Measurements from ENCODE around the gene CBLN1.
"Not testable (repeated sequence)": the region's sequence is repeated elsewhere in the genome, so short reads cannot be mapped to it uniquely, and the experiment has no call there.

CBLN1 gene

GRCh38 chr16:49277386-49277742 lies 4.3 kb downstream of the CBLN1 start:
- no peak for DNase-seq

GRCh38 chr16:49276646-49277385 lies 4.8 kb downstream of the CBLN1 start:
- DNase-seq = no peak

GRCh38 chr16:49275870-49276269 lies 5.8 kb downstream of the CBLN1 start:
- DNase-seq = no peak

- DNase-seq = no peak
These were observed 6.4 kb downstream of the CBLN1 start for GRCh38 chr16:49275050-49275730.

- DNase-seq = no peak
These were observed 7.0 kb downstream of the CBLN1 start for GRCh38 chr16:49274591-49274990.

GRCh38 chr16:49273771-49274170 lies 7.9 kb downstream of the CBLN1 start:
- DNase-seq = no peak

- no peak for DNase-seq
These were observed 10.3 kb downstream of the CBLN1 start for GRCh38 chr16:49271363-49271762.

GRCh38 chr16:49269201-49269600 lies 12.4 kb downstream of the CBLN1 start:
- no peak for DNase-seq

- DNase-seq = no peak
These were observed 13.0 kb downstream of the CBLN1 start for GRCh38 chr16:49268667-49269066.

- DNase-seq = no peak
These were observed 19.1 kb downstream of the CBLN1 start for GRCh38 chr16:49262501-49262900.

GRCh38 chr16:49261930-49262329 lies 19.7 kb downstream of the CBLN1 start:
- no peak for DNase-seq

- DNase-seq = no peak
These were observed 20.6 kb downstream of the CBLN1 start for GRCh38 chr16:49260956-49261530.

GRCh38 chr16:49260253-49260652 lies 21.4 kb downstream of the CBLN1 start:
- DNase-seq = no peak

- DNase-seq = no peak
These were observed 22.3 kb downstream of the CBLN1 start for GRCh38 chr16:49259330-49259729.

- DNase-seq = no peak
These were observed 30.9 kb downstream of the CBLN1 start for GRCh38 chr16:49250689-49251088.

- no peak for DNase-seq
These were observed 33.4 kb downstream of the CBLN1 start for GRCh38 chr16:49248227-49248626.

GRCh38 chr16:49236216-49236615 lies 45.4 kb downstream of the CBLN1 start:
- DNase-seq = no peak

GRCh38 chr16:49228335-49228734 lies 53.3 kb downstream of the CBLN1 start:
- not testable (repeated sequence) for DNase-seq
